ENCODE results near the gene ZNF700.

GRCh38 chr19:11942008-11942842 is 17.3 kb downstream of the ZNF700 start:
- TF ChIP-seq CTCF (IDR thresholded peaks at IDR 0.05) (no peak), POLR2A (IDR thresholded peaks at IDR 0.05) (no peak)
